Heart left ventricle (tissue), 16 donors: ENCODE data around the gene AP1G2. TPM values are rescaled to one million over a fixed set of nuclear protein-coding genes. Genes with fewer than 3 reads are reported as not detected.
A peak's percentile ranks its signal among the peaks of the same experiment; 100 is the strongest.
"Not testable (repeated sequence)": the region's sequence is repeated elsewhere in the genome, so short reads cannot be mapped to it uniquely, and the experiment has no call there.

Experiments used
- ATAC-seq, 4 donors: fragments of 200-7000 bp; cut with Tn5 transposase; one replicate each; pipeline ENCODE4 v1.9.1; 2020 to 2022; ENCODE audit warnings: moderate library complexity in 4 of 4, mild to moderate bottlenecking in 3 of 4, moderate number of reproducible peaks in 1 of 4
- DNase-seq, 5 donors: peaks; one replicate each; pipeline ENCODE4 v3.0.0-alpha.2; 2020
- H3K27ac ChIP-seq, 12 donors: fragments of 200-600 bp; sonication (generic) in 4 of 12; one replicate each; pipeline versions ENCODE4 v1.5.0 to v1.8.0; 2016 to 2022; ENCODE audit warnings: mild to moderate bottlenecking in 2 of 12
- H3K27me3 ChIP-seq, 9 donors: fragments of 200-600 bp; sonication (generic) in 2 of 9; one replicate each; pipeline versions ENCODE4 v1.5.1 to v1.8.0; 2016 to 2022; ENCODE audit warnings: mild to moderate bottlenecking in 3 of 9
- H3K36me3 ChIP-seq, 9 donors: fragments of 200-600 bp; sonication (generic) in 2 of 9; one replicate each; pipeline versions ENCODE4 v1.5.0 to v1.8.0; 2018 to 2022; ENCODE audit warnings: mild to moderate bottlenecking in 2 of 9
- H3K4me1 ChIP-seq, 12 donors: fragments of 200-600 bp; sonication (generic) in 4 of 12; one replicate each; pipeline versions ENCODE4 v1.5.0 to v1.8.0; 2016 to 2022; ENCODE audit warnings: mild to moderate bottlenecking in 3 of 12
- H3K4me3 ChIP-seq, 12 donors: fragments of 200-600 bp; sonication (generic) in 4 of 12; one replicate each; pipeline versions ENCODE4 v1.5.0 to v1.8.0; 2017 to 2022; ENCODE audit warnings: mild to moderate bottlenecking in 9 of 12, moderate library complexity in 4 of 12
- H3K9me3 ChIP-seq, 12 donors: fragments of 200-600 bp; sonication (generic) in 4 of 12; one replicate each; pipeline versions ENCODE4 v1.5.0 to v1.8.0; 2016 to 2022; ENCODE audit warnings: mild to moderate bottlenecking in 1 of 12
- CTCF ChIP-seq, 12 donors: fragments of 200-600 bp; sonication (generic) in 4 of 12; IDR thresholded peaks; one replicate each; pipeline versions ENCODE4 v1.5.0 to v1.8.0; 2018 to 2022; ENCODE audit warnings: antibody characterized with exemption in 12 of 12, mild to moderate bottlenecking in 5 of 12
- POLR2A ChIP-seq, 2 donors: fragments of 450-650 bp; IDR thresholded peaks; one replicate each; pipeline ENCODE4 v1.6.1; 2017; ENCODE audit warnings: antibody characterized with exemption in 2 of 2, mild to moderate bottlenecking in 2 of 2, moderate library complexity in 2 of 2
- WGBS, 4 donors: extraction: QIAGEN DNeasy Blood & Tissue Kit in 2 of 4; methylation state at CpG; one replicate each; pipeline versions ENCODE4 v1.1.5 to v1.1.7; 2013 to 2018; 5-methylcytosine and 5-hydroxymethylcytosine counted together
- intact Hi-C, 10 donors: fragments of 100-400 bp; cut with DNase I; formaldehyde crosslinking; loops; one replicate each; pipeline versions ENCODE4 v1.11.1 to v1.14.2; 2022
- polyA plus RNA-seq, 2 donors: library from polyadenylated mRNA; stranded (reverse); fragments of 200-250 nt; gene quantifications; one replicate each; pipeline ENCODE4 v1.2.3, GENCODE V29; 2013
- total RNA-seq, 9 donors: library from RNA; depleted of rRNA in 2 of 9; stranded (reverse); fragments of >200 nt in 2 of 9; fragmentation: NEBNext Ultra II Directional in 3 of 9; extraction: Animal tissue kit (Norgen Biotek cat#: 25700) in 3 of 9; gene quantifications; one replicate each; pipeline versions ENCODE4 v1.1.0 to v1.2.4, GENCODE V29; 2016 to 2023
- donor health status: ischemic (EF 13 %, LVEDD 7.1; RV severe dilation, severe dysfunction).
- donor health status: healthy with polysubstance abuse.
- donor health status: DM: no; HTN: yes; CAD: no.
- donor health status: DM: no; HTN: no; CAD: no.
- donor health status: ischemic (EF 25% LVEDD 6.9; RV normal size, moderate dysfunction).
- donor health status: ischemic (EF 25% LVEDD 5.7; RV mildly dilated, moderate dysfunction).
- donor health status: healthy.
- donor health status: DM: yes; HTN: yes; CAD: no.
- donor health status: ischemic (EF 35%, LVEDD 5.7; RV mildly dilated, moderate dysfunction).
- donor health status: nonischemic (EF 11% LVEDD 7.7; RV severe dilation, severe dysfunction).
- donor health status: DM: yes; HTN: yes; CAD: no.
- donor health status: PGD.
- donor health status: ischemic (EF 29% LVEDD 5.4; RV normal size, mild dysfunction).
- donor health status: nonischemic (EF 23%, LVEDD 6.1; RV moderate dilation, normal function).

Gene AP1G2
- total and polyA plus RNA-seq, 11 donors, result 7.2 to 33.8 (median 11.6) TPM

- Histone ChIP-seq H3K4me1 (peaks cover 0 to 8% (median 0%) of the 10 kb centered on the region in 12 donors), H3K36me3 (no peaks in the 10 kb centered on the region), H3K9me3 (no peaks in the 10 kb centered on the region), H3K4me3 (no peak overlapping the region), H3K27me3 (peaks cover 0 to 10% (median 0%) of the 10 kb centered on the region in 9 donors), H3K27ac (peak overlapping the region in 1 of 12 donors; percentile 24)
- DNase-seq, result no peak
- TF ChIP-seq POLR2A (IDR thresholded peaks at IDR 0.05) (no peak), CTCF (IDR thresholded peaks at IDR 0.05) (no peak)
- intact Hi-C loops, result no loop called here
- ATAC-seq, result no peak
- WGBS, 4 donors, result 56 to 66% (median 63%) methylated on average over 2 of the region's 2 CpGs
Observed at GRCh38 chr14:23610090-23610814, 42.7 kb upstream of the AP1G2 start.

- H3K9me3 ChIP-seq, H3K4me3 ChIP-seq, H3K4me1 ChIP-seq, H3K27me3 ChIP-seq, DNase-seq, H3K36me3 ChIP-seq, intact Hi-C loops, ATAC-seq: not testable (repeated sequence)
- peak overlapping the region in 1 of 12 donors; percentile 24 for H3K27ac ChIP-seq
- 54 to 67% (median 63%) methylated on average over 7 of the region's 7 CpGs for WGBS, 4 donors
Observed at GRCh38 chr14:23609411-23610089, 42.0 kb upstream of the AP1G2 start.

GRCh38 chr14:23609001-23609400, 41.4 kb upstream of the AP1G2 start:
- no peaks in the 10 kb centered on the region for H3K9me3 ChIP-seq
- intact Hi-C loops, result no loop called here
- H3K27me3 ChIP-seq, result peaks cover 0 to 3% (median 0%) of the 10 kb centered on the region in 9 donors
- DNase-seq, result no peak
- H3K4me1 ChIP-seq, result peaks cover 0 to 8% (median 0%) of the 10 kb centered on the region in 12 donors
- 76 to 83% (median 80%) methylated on average over 3 of the region's 3 CpGs for WGBS, 4 donors
- ATAC-seq, result no peak
- H3K4me3 ChIP-seq, result no peak overlapping the region
- no peak overlapping the region for H3K27ac ChIP-seq
- TF ChIP-seq CTCF (IDR thresholded peaks at IDR 0.05), result no peak
- TF ChIP-seq POLR2A (IDR thresholded peaks at IDR 0.05), result no peak
- no peaks in the 10 kb centered on the region for H3K36me3 ChIP-seq

GRCh38 chr14:23608454-23608853, 40.9 kb upstream of the AP1G2 start:
- DNase-seq, result peak; percentile 37 to 83 (median 73)
- Histone ChIP-seq H3K9me3 (no peaks in the 10 kb centered on the region), H3K36me3 (no peaks in the 10 kb centered on the region), H3K4me1 (peaks cover 0 to 8% (median 0%) of the 10 kb centered on the region in 12 donors), H3K27me3 (peaks cover 0 to 3% (median 0%) of the 10 kb centered on the region in 9 donors), H3K27ac (no peak overlapping the region), H3K4me3 (no peak overlapping the region)
- TF ChIP-seq CTCF (IDR thresholded peaks at IDR 0.05) (no peak), POLR2A (IDR thresholded peaks at IDR 0.05) (no peak)
- 17 to 50% (median 18%) methylated on average over 1 of the region's 1 CpG for WGBS, 4 donors
- ATAC-seq, result peak; percentile 82 to 88 (median 86)
- intact Hi-C loops, result no loop called here
